Measurements from ENCODE around the gene EID2.

- TF ChIP-seq GATA2 (IDR thresholded peaks at IDR 0.05; ENCODE audit: low read depth, low read length), result no peak
- TF ChIP-seq GATA3 (IDR thresholded peaks at IDR 0.05; ENCODE audit: low read depth, low read length), result no peak
Observed at GRCh38 chr19:39518458-39518857, 21.5 kb downstream of the EID2 start.
